Testis (tissue), 2 donors: ENCODE measurements around the gene NFKB1.
"Not testable (repeated sequence)": the region's sequence is repeated elsewhere in the genome, so short reads cannot be mapped to it uniquely, and the experiment has no call there.

Source experiments
- POLR2A ChIP-seq: fragments of 450-650 bp; IDR thresholded peaks from one replicate; pipeline ENCODE4 v1.6.1; 2017; ENCODE audit warnings: antibody characterized with exemption, mild to moderate bottlenecking, moderate library complexity
- TF ChIP-seq, protein P1 (sequence below), 3 experiments: fragments of 450-650 bp in 2 of 3; fragments of 200-600 bp in 1 of 3; sonication (generic) in 1 of 3; IDR thresholded peaks; one replicate each; pipeline ENCODE4 v1.5.1; 2016 to 2019; ENCODE audit warnings: antibody characterized with exemption in 3 of 3, mild to moderate bottlenecking in 2 of 3, moderate library complexity in 1 of 3

DNA sequence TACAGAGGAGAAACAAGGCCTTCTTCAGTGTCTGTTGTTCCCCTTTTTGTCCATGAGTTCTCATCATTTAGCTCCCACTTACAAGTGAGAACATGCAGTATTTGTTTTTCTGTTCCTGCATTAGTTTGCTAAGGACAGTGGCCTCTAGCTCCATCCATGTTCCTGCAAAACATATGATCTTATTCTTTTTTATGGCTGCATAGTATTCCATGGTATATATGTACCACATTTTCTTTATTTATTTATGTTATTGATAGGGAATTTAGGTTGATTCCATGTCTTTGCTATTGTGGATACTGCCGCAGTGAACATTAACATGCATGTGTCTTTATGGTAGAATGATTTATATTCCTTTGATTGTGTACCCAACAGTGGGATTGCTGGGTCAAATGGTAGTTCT lies 69.1 kb downstream of the NFKB1 start:
- TF ChIP-seq POLR2A, result not testable (repeated sequence)
- TF ChIP-seq, protein P1, sequence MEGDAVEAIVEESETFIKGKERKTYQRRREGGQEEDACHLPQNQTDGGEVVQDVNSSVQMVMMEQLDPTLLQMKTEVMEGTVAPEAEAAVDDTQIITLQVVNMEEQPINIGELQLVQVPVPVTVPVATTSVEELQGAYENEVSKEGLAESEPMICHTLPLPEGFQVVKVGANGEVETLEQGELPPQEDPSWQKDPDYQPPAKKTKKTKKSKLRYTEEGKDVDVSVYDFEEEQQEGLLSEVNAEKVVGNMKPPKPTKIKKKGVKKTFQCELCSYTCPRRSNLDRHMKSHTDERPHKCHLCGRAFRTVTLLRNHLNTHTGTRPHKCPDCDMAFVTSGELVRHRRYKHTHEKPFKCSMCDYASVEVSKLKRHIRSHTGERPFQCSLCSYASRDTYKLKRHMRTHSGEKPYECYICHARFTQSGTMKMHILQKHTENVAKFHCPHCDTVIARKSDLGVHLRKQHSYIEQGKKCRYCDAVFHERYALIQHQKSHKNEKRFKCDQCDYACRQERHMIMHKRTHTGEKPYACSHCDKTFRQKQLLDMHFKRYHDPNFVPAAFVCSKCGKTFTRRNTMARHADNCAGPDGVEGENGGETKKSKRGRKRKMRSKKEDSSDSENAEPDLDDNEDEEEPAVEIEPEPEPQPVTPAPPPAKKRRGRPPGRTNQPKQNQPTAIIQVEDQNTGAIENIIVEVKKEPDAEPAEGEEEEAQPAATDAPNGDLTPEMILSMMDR (IDR thresholded peaks at IDR 0.05), result not testable (repeated sequence)
